Measurements from ENCODE around the gene U2AF2.

DNA sequence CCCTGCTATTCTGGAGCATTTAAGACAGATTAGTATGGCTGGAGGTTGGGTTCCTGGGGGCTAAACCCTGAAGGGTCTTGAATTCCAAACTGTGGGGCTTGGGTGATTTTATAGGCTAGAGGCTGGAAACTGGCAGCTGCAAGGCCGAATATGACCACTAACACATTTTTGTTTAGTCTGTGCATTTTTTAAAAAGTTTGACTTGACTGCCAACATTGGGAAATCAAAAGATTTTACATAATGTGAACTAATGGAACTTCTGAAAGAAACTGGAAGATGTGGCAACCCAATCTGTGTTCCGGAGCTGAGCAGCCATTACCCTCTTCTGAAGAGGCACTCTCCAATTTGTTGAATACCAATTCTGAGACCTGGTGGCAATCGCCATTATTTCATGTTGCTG lies 35.5 kb upstream of the U2AF2 start:
- TF ChIP-seq, protein P1, sequence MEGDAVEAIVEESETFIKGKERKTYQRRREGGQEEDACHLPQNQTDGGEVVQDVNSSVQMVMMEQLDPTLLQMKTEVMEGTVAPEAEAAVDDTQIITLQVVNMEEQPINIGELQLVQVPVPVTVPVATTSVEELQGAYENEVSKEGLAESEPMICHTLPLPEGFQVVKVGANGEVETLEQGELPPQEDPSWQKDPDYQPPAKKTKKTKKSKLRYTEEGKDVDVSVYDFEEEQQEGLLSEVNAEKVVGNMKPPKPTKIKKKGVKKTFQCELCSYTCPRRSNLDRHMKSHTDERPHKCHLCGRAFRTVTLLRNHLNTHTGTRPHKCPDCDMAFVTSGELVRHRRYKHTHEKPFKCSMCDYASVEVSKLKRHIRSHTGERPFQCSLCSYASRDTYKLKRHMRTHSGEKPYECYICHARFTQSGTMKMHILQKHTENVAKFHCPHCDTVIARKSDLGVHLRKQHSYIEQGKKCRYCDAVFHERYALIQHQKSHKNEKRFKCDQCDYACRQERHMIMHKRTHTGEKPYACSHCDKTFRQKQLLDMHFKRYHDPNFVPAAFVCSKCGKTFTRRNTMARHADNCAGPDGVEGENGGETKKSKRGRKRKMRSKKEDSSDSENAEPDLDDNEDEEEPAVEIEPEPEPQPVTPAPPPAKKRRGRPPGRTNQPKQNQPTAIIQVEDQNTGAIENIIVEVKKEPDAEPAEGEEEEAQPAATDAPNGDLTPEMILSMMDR (IDR thresholded peaks at IDR 0.05) = no peak
- 0 out of 2 replicates have a peak, but pooled peaks have one; percentile 32 for TF ChIP-seq POLR2AphosphoS5 (IDR thresholded peaks at IDR 0.05; ENCODE audit: low read depth, low read length)
- TF ChIP-seq, protein P2, sequence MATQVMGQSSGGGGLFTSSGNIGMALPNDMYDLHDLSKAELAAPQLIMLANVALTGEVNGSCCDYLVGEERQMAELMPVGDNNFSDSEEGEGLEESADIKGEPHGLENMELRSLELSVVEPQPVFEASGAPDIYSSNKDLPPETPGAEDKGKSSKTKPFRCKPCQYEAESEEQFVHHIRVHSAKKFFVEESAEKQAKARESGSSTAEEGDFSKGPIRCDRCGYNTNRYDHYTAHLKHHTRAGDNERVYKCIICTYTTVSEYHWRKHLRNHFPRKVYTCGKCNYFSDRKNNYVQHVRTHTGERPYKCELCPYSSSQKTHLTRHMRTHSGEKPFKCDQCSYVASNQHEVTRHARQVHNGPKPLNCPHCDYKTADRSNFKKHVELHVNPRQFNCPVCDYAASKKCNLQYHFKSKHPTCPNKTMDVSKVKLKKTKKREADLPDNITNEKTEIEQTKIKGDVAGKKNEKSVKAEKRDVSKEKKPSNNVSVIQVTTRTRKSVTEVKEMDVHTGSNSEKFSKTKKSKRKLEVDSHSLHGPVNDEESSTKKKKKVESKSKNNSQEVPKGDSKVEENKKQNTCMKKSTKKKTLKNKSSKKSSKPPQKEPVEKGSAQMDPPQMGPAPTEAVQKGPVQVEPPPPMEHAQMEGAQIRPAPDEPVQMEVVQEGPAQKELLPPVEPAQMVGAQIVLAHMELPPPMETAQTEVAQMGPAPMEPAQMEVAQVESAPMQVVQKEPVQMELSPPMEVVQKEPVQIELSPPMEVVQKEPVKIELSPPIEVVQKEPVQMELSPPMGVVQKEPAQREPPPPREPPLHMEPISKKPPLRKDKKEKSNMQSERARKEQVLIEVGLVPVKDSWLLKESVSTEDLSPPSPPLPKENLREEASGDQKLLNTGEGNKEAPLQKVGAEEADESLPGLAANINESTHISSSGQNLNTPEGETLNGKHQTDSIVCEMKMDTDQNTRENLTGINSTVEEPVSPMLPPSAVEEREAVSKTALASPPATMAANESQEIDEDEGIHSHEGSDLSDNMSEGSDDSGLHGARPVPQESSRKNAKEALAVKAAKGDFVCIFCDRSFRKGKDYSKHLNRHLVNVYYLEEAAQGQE (IDR thresholded peaks at IDR 0.05; ENCODE audit: insufficient read depth in 1 of 2, low read depth in 2 of 2, low read length in 1 of 2) = no peak
